ENCODE measurements around the gene ZFP30.

Gene ZFP30

DNA sequence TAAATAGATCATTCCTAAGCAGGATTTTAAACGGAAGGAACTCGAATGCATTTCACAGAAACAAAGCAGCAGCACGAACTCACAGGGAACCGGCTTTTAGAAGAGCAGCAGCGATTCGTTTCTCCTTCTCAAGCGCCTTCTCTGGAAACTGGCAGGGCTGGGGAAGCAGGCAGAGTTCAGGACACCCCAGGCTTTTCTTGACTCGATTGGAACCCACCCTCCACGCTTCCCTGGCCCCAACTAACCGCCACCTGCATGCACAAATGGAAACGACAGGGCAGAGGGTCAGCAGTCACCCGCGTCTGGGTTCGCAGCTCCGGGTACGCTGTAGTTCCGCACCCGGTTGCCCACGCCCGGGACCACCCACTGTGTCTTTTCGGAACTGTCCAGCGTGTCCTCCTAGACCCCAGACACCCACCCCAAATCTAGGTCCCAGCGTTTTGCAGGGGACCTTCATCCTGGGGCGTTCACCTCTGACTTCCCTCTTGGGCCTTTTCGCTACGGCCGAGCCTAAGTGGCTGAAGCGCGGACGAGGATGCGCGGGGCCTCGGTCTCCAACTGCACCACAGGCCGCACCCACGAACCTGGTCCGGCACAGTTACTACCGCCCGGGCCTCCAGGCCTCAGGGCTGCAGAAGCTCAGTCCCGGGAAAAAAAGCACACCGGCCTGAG lies 500 bp downstream of the ZFP30 start (continued):
- TF ChIP-seq, protein P1, sequence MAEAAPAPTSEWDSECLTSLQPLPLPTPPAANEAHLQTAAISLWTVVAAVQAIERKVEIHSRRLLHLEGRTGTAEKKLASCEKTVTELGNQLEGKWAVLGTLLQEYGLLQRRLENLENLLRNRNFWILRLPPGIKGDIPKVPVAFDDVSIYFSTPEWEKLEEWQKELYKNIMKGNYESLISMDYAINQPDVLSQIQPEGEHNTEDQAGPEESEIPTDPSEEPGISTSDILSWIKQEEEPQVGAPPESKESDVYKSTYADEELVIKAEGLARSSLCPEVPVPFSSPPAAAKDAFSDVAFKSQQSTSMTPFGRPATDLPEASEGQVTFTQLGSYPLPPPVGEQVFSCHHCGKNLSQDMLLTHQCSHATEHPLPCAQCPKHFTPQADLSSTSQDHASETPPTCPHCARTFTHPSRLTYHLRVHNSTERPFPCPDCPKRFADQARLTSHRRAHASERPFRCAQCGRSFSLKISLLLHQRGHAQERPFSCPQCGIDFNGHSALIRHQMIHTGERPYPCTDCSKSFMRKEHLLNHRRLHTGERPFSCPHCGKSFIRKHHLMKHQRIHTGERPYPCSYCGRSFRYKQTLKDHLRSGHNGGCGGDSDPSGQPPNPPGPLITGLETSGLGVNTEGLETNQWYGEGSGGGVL (tag by site-specific recombination; IDR thresholded peaks at IDR 0.05) = peak; percentile 72; the same call in 1 of the 2 replicates
- TF ChIP-seq, protein P2, sequence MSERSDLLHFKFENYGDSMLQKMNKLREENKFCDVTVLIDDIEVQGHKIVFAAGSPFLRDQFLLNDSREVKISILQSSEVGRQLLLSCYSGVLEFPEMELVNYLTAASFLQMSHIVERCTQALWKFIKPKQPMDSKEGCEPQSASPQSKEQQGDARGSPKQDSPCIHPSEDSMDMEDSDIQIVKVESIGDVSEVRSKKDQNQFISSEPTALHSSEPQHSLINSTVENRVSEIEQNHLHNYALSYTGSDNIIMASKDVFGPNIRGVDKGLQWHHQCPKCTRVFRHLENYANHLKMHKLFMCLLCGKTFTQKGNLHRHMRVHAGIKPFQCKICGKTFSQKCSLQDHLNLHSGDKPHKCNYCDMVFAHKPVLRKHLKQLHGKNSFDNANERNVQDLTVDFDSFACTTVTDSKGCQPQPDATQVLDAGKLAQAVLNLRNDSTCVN (tag by site-specific recombination; optimal IDR thresholded peaks at IDR 0.05) = peak; percentile 49
- TF ChIP-seq ZNF596 (tag by site-specific recombination; IDR thresholded peaks at IDR 0.05) (0 out of 2 replicates have a peak, but pooled peaks have one; percentile 1), ZNF792 (tag by site-specific recombination; IDR thresholded peaks at IDR 0.05) (peak; percentile 87; the same call in 1 of the 2 replicates), ZNF221 (tag by site-specific recombination; IDR thresholded peaks at IDR 0.05; ENCODE audit: borderline replicate concordance) (no peak), ZNF600 (tag by site-specific recombination; IDR thresholded peaks at IDR 0.05) (peak; percentile 98), ZBTB21 (tag by site-specific recombination; IDR thresholded peaks at IDR 0.05) (peak; percentile 62), ZNF707 (tag by site-specific recombination; IDR thresholded peaks at IDR 0.05) (peak; percentile 36; the same call in 1 of the 2 replicates), ZSCAN16 (tag by site-specific recombination; IDR thresholded peaks at IDR 0.05) (no peak; the same call in 1 of the 2 replicates), MZF1 (tag by site-specific recombination; IDR thresholded peaks at IDR 0.05; ENCODE audit: borderline replicate concordance) (no peak; the same call in 1 of the 2 replicates)

DNA sequence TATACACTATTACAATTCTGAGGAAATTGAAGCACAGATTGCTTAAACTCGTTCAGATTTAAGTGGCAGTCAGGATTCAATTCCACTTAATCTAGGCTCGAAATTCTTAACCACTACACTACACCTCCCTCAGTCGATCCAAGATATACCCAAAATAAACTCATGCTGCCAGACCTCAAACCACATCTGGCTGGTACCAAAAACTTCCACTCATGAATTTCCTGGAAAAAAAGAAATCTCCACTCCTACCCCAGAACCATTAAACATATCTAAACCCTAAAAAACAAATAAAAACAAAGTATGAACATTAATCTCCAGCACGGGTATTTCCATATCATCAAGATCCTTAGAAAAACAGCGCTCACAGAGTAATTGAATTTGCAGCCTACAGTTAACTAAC lies 1.1 kb downstream of the ZFP30 start:
- H3K27ac ChIP-seq (ENCODE audit: extremely low read depth, low read depth, low read length) = peak overlapping the region; percentile 96
- POLR2A ChIA-PET = interaction anchor here (0.5 to 2.8 kb wide), 6 partner anchors 12 to 1178 kb away, joined by 3 to 28 read pairs (median 4); partner anchors contain the start of genes ECH1, ZNF527, ZNF540 and ZNF571
- peaks cover 8% of the 10 kb centered on the region; the same call in 1 of the 2 replicates for H3K4me1 ChIP-seq (ENCODE audit: control insufficient read depth, insufficient read depth, low read length)
- H3K4me3 ChIP-seq (ENCODE audit: low read depth, low read length) = peak overlapping the region; percentile 52
- H3K36me3 ChIP-seq (ENCODE audit: control insufficient read depth in 2 of 2, insufficient read depth in 1 of 2, low read length in 2 of 2) = peaks cover 15 to 50% of the 10 kb centered on the region in 2 experiments
- CTCF ChIA-PET = interaction anchor here (0.6 kb wide), 1 partner anchor 475 kb away, joined by 3 read pairs; no protein-coding TSS in a partner anchor
- peaks cover 24% of the 10 kb centered on the region for H3K9me3 ChIP-seq (ENCODE audit: control insufficient read depth, insufficient read depth, low read depth, low read length)
- TF ChIP-seq ZBTB17 (tag by site-specific recombination; IDR thresholded peaks at IDR 0.05) = peak; percentile 79; the same call in 1 of the 2 replicates
- no peak for TF ChIP-seq ZNF529 (tag by site-specific recombination; IDR thresholded peaks at IDR 0.05; ENCODE audit: insufficient replicate concordance)
- no peak for TF ChIP-seq ZNF175 (tag by site-specific recombination; IDR thresholded peaks at IDR 0.05)
- TF ChIP-seq ZNF626 (tag by site-specific recombination; IDR thresholded peaks at IDR 0.05) = no peak
- TF ChIP-seq GFI1B (tag by site-specific recombination; IDR thresholded peaks at IDR 0.05) = peak; percentile 64; the same call in 1 of the 2 replicates
- TF ChIP-seq, protein P3, sequence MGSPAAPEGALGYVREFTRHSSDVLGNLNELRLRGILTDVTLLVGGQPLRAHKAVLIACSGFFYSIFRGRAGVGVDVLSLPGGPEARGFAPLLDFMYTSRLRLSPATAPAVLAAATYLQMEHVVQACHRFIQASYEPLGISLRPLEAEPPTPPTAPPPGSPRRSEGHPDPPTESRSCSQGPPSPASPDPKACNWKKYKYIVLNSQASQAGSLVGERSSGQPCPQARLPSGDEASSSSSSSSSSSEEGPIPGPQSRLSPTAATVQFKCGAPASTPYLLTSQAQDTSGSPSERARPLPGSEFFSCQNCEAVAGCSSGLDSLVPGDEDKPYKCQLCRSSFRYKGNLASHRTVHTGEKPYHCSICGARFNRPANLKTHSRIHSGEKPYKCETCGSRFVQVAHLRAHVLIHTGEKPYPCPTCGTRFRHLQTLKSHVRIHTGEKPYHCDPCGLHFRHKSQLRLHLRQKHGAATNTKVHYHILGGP (tag by site-specific recombination; IDR thresholded peaks at IDR 0.05) = no peak
- TF ChIP-seq, protein P4, sequence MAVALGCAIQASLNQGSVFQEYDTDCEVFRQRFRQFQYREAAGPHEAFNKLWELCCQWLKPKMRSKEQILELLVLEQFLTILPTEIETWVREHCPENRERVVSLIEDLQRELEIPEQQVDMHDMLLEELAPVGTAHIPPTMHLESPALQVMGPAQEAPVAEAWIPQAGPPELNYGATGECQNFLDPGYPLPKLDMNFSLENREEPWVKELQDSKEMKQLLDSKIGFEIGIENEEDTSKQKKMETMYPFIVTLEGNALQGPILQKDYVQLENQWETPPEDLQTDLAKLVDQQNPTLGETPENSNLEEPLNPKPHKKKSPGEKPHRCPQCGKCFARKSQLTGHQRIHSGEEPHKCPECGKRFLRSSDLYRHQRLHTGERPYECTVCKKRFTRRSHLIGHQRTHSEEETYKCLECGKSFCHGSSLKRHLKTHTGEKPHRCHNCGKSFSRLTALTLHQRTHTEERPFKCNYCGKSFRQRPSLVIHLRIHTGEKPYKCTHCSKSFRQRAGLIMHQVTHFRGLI (tag by site-specific recombination; IDR thresholded peaks at IDR 0.05) = peak; percentile 38; the same call in 1 of the 2 replicates
- TF ChIP-seq ZNF202 (tag by site-specific recombination; IDR thresholded peaks at IDR 0.05; ENCODE audit: borderline replicate concordance) = no peak
- TF ChIP-seq ZNF133 (tag by site-specific recombination; IDR thresholded peaks at IDR 0.05) = no peak
- no peak for TF ChIP-seq TRIM28 (IDR thresholded peaks at IDR 0.05; ENCODE audit: borderline replicate concordance, low read length)
- TF ChIP-seq KLF16 (tag by site-specific recombination; IDR thresholded peaks at IDR 0.05) = 0 out of 2 replicates have a peak, but pooled peaks have one; percentile 15
- TF ChIP-seq ZNF169 (tag by site-specific recombination; IDR thresholded peaks at IDR 0.05) = no peak
- TF ChIP-seq, protein P5, sequence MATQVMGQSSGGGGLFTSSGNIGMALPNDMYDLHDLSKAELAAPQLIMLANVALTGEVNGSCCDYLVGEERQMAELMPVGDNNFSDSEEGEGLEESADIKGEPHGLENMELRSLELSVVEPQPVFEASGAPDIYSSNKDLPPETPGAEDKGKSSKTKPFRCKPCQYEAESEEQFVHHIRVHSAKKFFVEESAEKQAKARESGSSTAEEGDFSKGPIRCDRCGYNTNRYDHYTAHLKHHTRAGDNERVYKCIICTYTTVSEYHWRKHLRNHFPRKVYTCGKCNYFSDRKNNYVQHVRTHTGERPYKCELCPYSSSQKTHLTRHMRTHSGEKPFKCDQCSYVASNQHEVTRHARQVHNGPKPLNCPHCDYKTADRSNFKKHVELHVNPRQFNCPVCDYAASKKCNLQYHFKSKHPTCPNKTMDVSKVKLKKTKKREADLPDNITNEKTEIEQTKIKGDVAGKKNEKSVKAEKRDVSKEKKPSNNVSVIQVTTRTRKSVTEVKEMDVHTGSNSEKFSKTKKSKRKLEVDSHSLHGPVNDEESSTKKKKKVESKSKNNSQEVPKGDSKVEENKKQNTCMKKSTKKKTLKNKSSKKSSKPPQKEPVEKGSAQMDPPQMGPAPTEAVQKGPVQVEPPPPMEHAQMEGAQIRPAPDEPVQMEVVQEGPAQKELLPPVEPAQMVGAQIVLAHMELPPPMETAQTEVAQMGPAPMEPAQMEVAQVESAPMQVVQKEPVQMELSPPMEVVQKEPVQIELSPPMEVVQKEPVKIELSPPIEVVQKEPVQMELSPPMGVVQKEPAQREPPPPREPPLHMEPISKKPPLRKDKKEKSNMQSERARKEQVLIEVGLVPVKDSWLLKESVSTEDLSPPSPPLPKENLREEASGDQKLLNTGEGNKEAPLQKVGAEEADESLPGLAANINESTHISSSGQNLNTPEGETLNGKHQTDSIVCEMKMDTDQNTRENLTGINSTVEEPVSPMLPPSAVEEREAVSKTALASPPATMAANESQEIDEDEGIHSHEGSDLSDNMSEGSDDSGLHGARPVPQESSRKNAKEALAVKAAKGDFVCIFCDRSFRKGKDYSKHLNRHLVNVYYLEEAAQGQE (tag by site-specific recombination; IDR thresholded peaks at IDR 0.05) = no peak
- TF ChIP-seq GLI4 (tag by site-specific recombination; IDR thresholded peaks at IDR 0.05) = no peak
- TF ChIP-seq, protein P6, sequence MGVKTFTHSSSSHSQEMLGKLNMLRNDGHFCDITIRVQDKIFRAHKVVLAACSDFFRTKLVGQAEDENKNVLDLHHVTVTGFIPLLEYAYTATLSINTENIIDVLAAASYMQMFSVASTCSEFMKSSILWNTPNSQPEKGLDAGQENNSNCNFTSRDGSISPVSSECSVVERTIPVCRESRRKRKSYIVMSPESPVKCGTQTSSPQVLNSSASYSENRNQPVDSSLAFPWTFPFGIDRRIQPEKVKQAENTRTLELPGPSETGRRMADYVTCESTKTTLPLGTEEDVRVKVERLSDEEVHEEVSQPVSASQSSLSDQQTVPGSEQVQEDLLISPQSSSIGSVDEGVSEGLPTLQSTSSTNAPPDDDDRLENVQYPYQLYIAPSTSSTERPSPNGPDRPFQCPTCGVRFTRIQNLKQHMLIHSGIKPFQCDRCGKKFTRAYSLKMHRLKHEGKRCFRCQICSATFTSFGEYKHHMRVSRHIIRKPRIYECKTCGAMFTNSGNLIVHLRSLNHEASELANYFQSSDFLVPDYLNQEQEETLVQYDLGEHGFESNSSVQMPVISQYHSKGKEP (tag by site-specific recombination; IDR thresholded peaks at IDR 0.05) = no peak

Measured in HEK293 (cell line).